ENCODE results near the gene HNRNPM.

Gene HNRNPM

GRCh38 chr19:8461376-8461775 is 16.6 kb downstream of the HNRNPM start:
- no peak for FAIRE-seq

- FAIRE-seq, result no peak
Measured at GRCh38 chr19:8461891-8462290, 17.1 kb downstream of the HNRNPM start.

- no peak for FAIRE-seq
Measured at GRCh38 chr19:8462571-8462970, 17.8 kb downstream of the HNRNPM start.

- FAIRE-seq, result no peak
Measured at GRCh38 chr19:8463365-8463764, 18.6 kb downstream of the HNRNPM start.

GRCh38 chr19:8466018-8466417 is 21.2 kb downstream of the HNRNPM start:
- FAIRE-seq, result no peak

GRCh38 chr19:8468124-8468523 is 23.3 kb downstream of the HNRNPM start:
- FAIRE-seq, result no peak

- no peak for FAIRE-seq
Measured at GRCh38 chr19:8468761-8469373, 24.1 kb downstream of the HNRNPM start.

- no peak for FAIRE-seq
Measured at GRCh38 chr19:8469613-8470368, 25.0 kb downstream of the HNRNPM start.

- no peak for FAIRE-seq
Measured at GRCh38 chr19:8473648-8474476, 29.1 kb downstream of the HNRNPM start.

GRCh38 chr19:8475005-8475404 is 30.2 kb downstream of the HNRNPM start:
- FAIRE-seq, result no peak

GRCh38 chr19:8476524-8476923 is 31.7 kb downstream of the HNRNPM start:
- FAIRE-seq, result no peak

- no peak for FAIRE-seq
Measured at GRCh38 chr19:8477889-8478288, 33.1 kb downstream of the HNRNPM start.

- no peak for FAIRE-seq
Measured at GRCh38 chr19:8478598-8478997, 33.8 kb downstream of the HNRNPM start.

GRCh38 chr19:8481201-8481600 is 36.4 kb downstream of the HNRNPM start:
- no peak for FAIRE-seq

GRCh38 chr19:8481616-8482015 is 36.8 kb downstream of the HNRNPM start:
- FAIRE-seq, result no peak

GRCh38 chr19:8482696-8483095 is 37.9 kb downstream of the HNRNPM start:
- no peak for FAIRE-seq

GRCh38 chr19:8483165-8483564 is 38.4 kb downstream of the HNRNPM start:
- FAIRE-seq, result no peak

- FAIRE-seq, result no peak
Measured at GRCh38 chr19:8484331-8484894, 39.6 kb downstream of the HNRNPM start.

- FAIRE-seq, result no peak
Measured at GRCh38 chr19:8485561-8486371, 41.0 kb downstream of the HNRNPM start.

GRCh38 chr19:8486661-8487136 is 41.9 kb downstream of the HNRNPM start:
- no peak for FAIRE-seq

GRCh38 chr19:8487137-8487851 is 42.5 kb downstream of the HNRNPM start:
- no peak for FAIRE-seq

- FAIRE-seq, result no peak
Measured at GRCh38 chr19:8488365-8488764, 43.6 kb downstream of the HNRNPM start.

All from colon (tissue), 2 donors.